HCT116 (cell line): ENCODE results near the gene SNX13. TPM values are rescaled to one million over a fixed set of nuclear protein-coding genes. Genes with fewer than 3 reads are reported as not detected.

Experiments
- ATAC-seq: fragments of 200-7000 bp; cut with Tn5 transposase; 2 replicates; pipeline ENCODE4 v1.9.1; 2020; ENCODE audit warnings: mild to moderate bottlenecking, moderate library complexity
- BruUV-seq: library from RNA; stranded (reverse); fragments of 400-500 nt; replicated peaks from 2 replicates; lab custom pipeline; 2021; lab: Mats Ljungman, UMichigan
- CTCF ChIA-PET: fragments of 300-600 bp; sonication (Branson Sonifier 250); formaldehyde crosslinking; loops from one replicate; lab custom pipeline; 2021; ENCODE audit warnings: antibody characterized with exemption; lab: Charles Lee
- POLR2A ChIA-PET: fragments of 300-600, 350-600 bp; sonication (Branson Sonifier 250); formaldehyde crosslinking; loops from one replicate; lab custom pipeline; 2021; ENCODE audit warnings: antibody characterized with exemption; lab: Charles Lee
- RAD21 ChIA-PET, 2 experiments: fragments of 300-600 bp; sonication (Branson Sonifier 250); formaldehyde crosslinking; loops; one replicate each; lab custom pipeline; 2023; ENCODE audit warnings: low total read pairs in 2 of 2; ENCODE audit not compliant: uncharacterized antibody in 2 of 2, unreplicated experiment in 2 of 2, low non-redundant PET in 1 of 2; lab: Charles Lee
- DNase-seq: peaks from one replicate; pipeline ENCODE4 v3.0.0-alpha.2; 2010; ENCODE audit warnings: low read depth, low spot score
- H2AFZ ChIP-seq: fragments of 200-600 bp; shearing (Covaris generic), sonication (generic); 2 replicates; pipeline ENCODE4 v1.6.1; 2017; ENCODE audit warnings: low read depth, mixed run types, mixed read lengths, antibody characterized with exemption, low read length; ENCODE audit not compliant: poor library complexity, severe bottlenecking
- H3K27ac ChIP-seq: 2 replicates; pipeline ENCODE4 v1.5.1; 2012; ENCODE audit warnings: low read depth, low read length
- H3K27me3 ChIP-seq: fragments of 200-600 bp; sonication (generic); 2 replicates; pipeline ENCODE4 v1.6.1; 2016; ENCODE audit warnings: mixed run types, low read length, mixed read lengths; ENCODE audit not compliant: insufficient read depth
- H3K36me3 ChIP-seq, 2 experiments: fragments of 200-500 bp in 1 of 2; fragments of 200-600 bp in 1 of 2; sonication (Bioruptor generic) in 1 of 2; sonication (generic) in 1 of 2; 2 replicates each; pipeline versions ENCODE4 v1.5.1 to v1.6.1; 2014 to 2016; ENCODE audit warnings: low read length in 2 of 2, inconsistent platforms in 1 of 2, mixed read lengths in 1 of 2, mixed run types in 1 of 2; ENCODE audit not compliant: insufficient read depth in 2 of 2, control insufficient read depth in 1 of 2
- H3K4me1 ChIP-seq, 2 experiments: fragments of 200-600 bp in 1 of 2; sonication (generic) in 1 of 2; 2 replicates each; pipeline versions ENCODE4 v1.5.1 to v1.6.1; 2012 to 2017; ENCODE audit warnings: low read length in 2 of 2, inconsistent platforms in 1 of 2, mild to moderate bottlenecking in 1 of 2, mixed read lengths in 1 of 2, mixed run types in 1 of 2, moderate library complexity in 1 of 2; ENCODE audit not compliant: insufficient read depth in 2 of 2, control insufficient read depth in 1 of 2
- H3K4me2 ChIP-seq: fragments of 200-600 bp; sonication (generic); 2 replicates; pipeline ENCODE4 v1.6.1; 2017; ENCODE audit warnings: mixed run types, low read length, mixed read lengths
- H3K4me3 ChIP-seq, 2 experiments: fragments of 200-600 bp in 1 of 2; sonication (generic) in 1 of 2; replicated peaks in 1 of 2; 2 replicates each; pipeline ENCODE4 v1.5.1; 2011 to 2016; ENCODE audit warnings: low read length in 2 of 2, control low read depth in 1 of 2, low read depth in 1 of 2, mild to moderate bottlenecking in 1 of 2, mixed read lengths in 1 of 2, mixed run types in 1 of 2
- H3K79me2 ChIP-seq: fragments of 200-600 bp; sonication (generic); 2 replicates; pipeline ENCODE4 v1.6.1; 2017; ENCODE audit warnings: mild to moderate bottlenecking, mixed run types, low read length, moderate library complexity, mixed read lengths; ENCODE audit not compliant: insufficient read depth
- H3K9ac ChIP-seq: fragments of 200-600 bp; sonication (generic); 2 replicates; pipeline ENCODE4 v1.6.1; 2016; ENCODE audit warnings: low read length, mixed read lengths
- H3K9me2 ChIP-seq: fragments of 200-600 bp; sonication (generic), shearing (Covaris generic); 2 replicates; pipeline ENCODE4 v1.6.1; 2017; ENCODE audit warnings: mixed run types, mild to moderate bottlenecking, moderate library complexity; ENCODE audit not compliant: insufficient read depth
- H3K9me3 ChIP-seq, 2 experiments: fragments of 200-500 bp in 1 of 2; fragments of 200-600 bp in 1 of 2; sonication (Bioruptor generic) in 1 of 2; sonication (generic) in 1 of 2; 2 replicates each; pipeline ENCODE4 v1.6.1; 2014 to 2017; ENCODE audit warnings: low read length in 2 of 2, mixed read lengths in 2 of 2, inconsistent platforms in 1 of 2, low read depth in 1 of 2, mild to moderate bottlenecking in 1 of 2, mixed run types in 1 of 2, moderate library complexity in 1 of 2; ENCODE audit not compliant: control insufficient read depth in 1 of 2, insufficient read depth in 1 of 2
- H4K20me1 ChIP-seq: fragments of 200-600 bp; sonication (generic), shearing (Covaris generic); 2 replicates; pipeline ENCODE4 v1.6.1; 2017; ENCODE audit warnings: mixed run types, mild to moderate bottlenecking, moderate library complexity; ENCODE audit not compliant: insufficient read depth
- ATF3 ChIP-seq: IDR thresholded peaks from 2 replicates; pipeline ENCODE4 v1.6.1; 2012
- CBX3 ChIP-seq: IDR thresholded peaks from 2 replicates; pipeline ENCODE4 v1.6.1; 2012; ENCODE audit warnings: low read depth
- CEBPB ChIP-seq: IDR thresholded peaks from 2 replicates; pipeline ENCODE4 v1.6.1; 2012; ENCODE audit warnings: low read depth
- EGR1 ChIP-seq: IDR thresholded peaks from 2 replicates; pipeline ENCODE4 v1.6.1; 2012; ENCODE audit warnings: low read depth
- ELF1 ChIP-seq: IDR thresholded peaks from 2 replicates; pipeline ENCODE4 v1.6.1; 2012; ENCODE audit warnings: low read depth, borderline replicate concordance
- EZH2 ChIP-seq: fragments of 200-600 bp; sonication (generic); IDR thresholded peaks from 2 replicates; pipeline ENCODE4 v1.6.1; 2017; ENCODE audit warnings: antibody characterized with exemption, mixed run types
- EZH2phosphoT487 ChIP-seq: fragments of 200-600 bp; IDR thresholded peaks from 2 replicates; pipeline ENCODE4 v1.6.1; 2018; ENCODE audit warnings: antibody characterized with exemption, borderline replicate concordance
- FOSL1 ChIP-seq: IDR thresholded peaks from 2 replicates; pipeline ENCODE4 v1.6.1; 2012; ENCODE audit warnings: low read depth
- JUND ChIP-seq: IDR thresholded peaks from 2 replicates; pipeline ENCODE4 v1.6.1; 2012
- MAX ChIP-seq: IDR thresholded peaks from 2 replicates; pipeline ENCODE4 v1.6.1; 2012
- POLR2A ChIP-seq: IDR thresholded peaks from 2 replicates; pipeline ENCODE4 v1.7.0; 2011; ENCODE audit warnings: borderline replicate concordance; ENCODE audit not compliant: insufficient read depth, insufficient read length; ENCODE audit errors: extremely low read depth
- POLR2AphosphoS5 ChIP-seq: IDR thresholded peaks from 2 replicates; pipeline ENCODE4 v1.6.1; 2011; ENCODE audit warnings: mild to moderate bottlenecking, low read depth, low read length, moderate library complexity
- RAD21 ChIP-seq: IDR thresholded peaks from 2 replicates; pipeline ENCODE4 v1.6.1; 2012; ENCODE audit warnings: low read depth, mild to moderate bottlenecking
- SIN3A ChIP-seq: IDR thresholded peaks from 2 replicates; pipeline ENCODE4 v1.6.1; 2012; ENCODE audit warnings: low read depth
- SP1 ChIP-seq: IDR thresholded peaks from 2 replicates; pipeline ENCODE4 v1.6.1; 2012; ENCODE audit warnings: low read depth
- SRF ChIP-seq: IDR thresholded peaks from 2 replicates; pipeline ENCODE4 v1.6.1; 2012; ENCODE audit warnings: low read depth
- TCF7L2 ChIP-seq: IDR thresholded peaks from 2 replicates; pipeline ENCODE4 v1.7.0; 2011; ENCODE audit warnings: borderline replicate concordance, inconsistent platforms; ENCODE audit not compliant: insufficient read depth, insufficient read length; ENCODE audit errors: extremely low read depth
- YY1 ChIP-seq: IDR thresholded peaks from 2 replicates; pipeline ENCODE4 v1.6.1; 2011; ENCODE audit warnings: low read length, low read depth, moderate library complexity, mild to moderate bottlenecking; ENCODE audit not compliant: insufficient replicate concordance; ENCODE audit errors: extremely low read depth
- intact Hi-C: fragments of 100-400 bp; cut with micrococcal nuclease; formaldehyde crosslinking; loops from 2 replicates; pipeline ENCODE4 v1.10.0; 2022
- total RNA-seq: library from RNA; stranded (reverse); gene quantifications from one replicate; pipeline ENCODE4 v1.2.1, GENCODE V29; 2021; ENCODE audit not compliant: unreplicated experiment
- TF ChIP-seq, protein P1 (sequence below): IDR thresholded peaks from 2 replicates; pipeline ENCODE4 v1.6.1; 2011; ENCODE audit warnings: mild to moderate bottlenecking, low read length, moderate library complexity; ENCODE audit not compliant: insufficient replicate concordance; ENCODE audit errors: extremely low read depth

Gene SNX13
- total RNA-seq, 1 experiment from 2014 or later: 33.4 TPM

DNA sequence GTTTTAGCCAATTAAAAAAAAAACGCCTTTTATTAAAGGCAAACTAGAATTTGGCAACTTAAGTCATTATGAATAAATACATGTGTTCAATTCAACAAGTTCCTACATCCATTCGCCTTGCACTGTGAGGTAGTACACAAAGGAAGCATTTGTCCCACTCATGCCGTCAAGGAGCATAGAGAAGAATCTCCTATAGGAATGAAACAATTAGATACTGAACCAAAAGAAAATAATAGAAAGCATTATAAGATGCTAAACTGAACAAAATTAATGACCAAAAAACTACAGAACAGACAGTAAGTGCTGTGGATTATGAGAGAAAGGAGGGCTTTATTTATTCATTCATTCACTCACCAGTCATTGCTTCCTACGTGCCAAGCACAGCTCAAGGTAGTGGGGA lies 42.2 kb downstream of the SNX13 start:
- CTCF ChIA-PET: interaction anchor here (1.4 kb wide), 1 partner anchor 128 kb away, joined by 4 read pairs; no protein-coding TSS in a partner anchor
- POLR2A ChIA-PET: no interaction called here
- no peaks in the 10 kb centered on the region for H3K9me2 ChIP-seq
- no TSS peak for BruUV-seq
- intact Hi-C loops: no loop called here
- no peaks in the 10 kb centered on the region for H3K4me1 ChIP-seq
- H3K4me2 ChIP-seq: no peak overlapping the region
- RAD21 ChIA-PET: no interaction called here
- H3K9me3 ChIP-seq: no peaks in the 10 kb centered on the region
- H2AFZ ChIP-seq: no peak overlapping the region
- no peak for ATAC-seq
- no peaks in the 10 kb centered on the region for H3K27me3 ChIP-seq
- peaks cover 6% of the 10 kb centered on the region; the same call in 1 of the 2 replicates for H3K79me2 ChIP-seq
- no peaks in the 10 kb centered on the region for H3K36me3 ChIP-seq
- no peak for TF ChIP-seq EZH2
- no peak for TF ChIP-seq JUND
- TF ChIP-seq RAD21: no peak
- TF ChIP-seq POLR2AphosphoS5: no peak
- TF ChIP-seq EZH2phosphoT487: no peak
- TF ChIP-seq, all 23 proteins: peak for 0
- Histone ChIP-seq H4K20me1 (no peaks in the 10 kb centered on the region), H3K9ac (no peak overlapping the region), H3K27ac (no peak overlapping the region), H3K4me3 (no peak overlapping the region)
- DNase-seq: no peak

DNA sequence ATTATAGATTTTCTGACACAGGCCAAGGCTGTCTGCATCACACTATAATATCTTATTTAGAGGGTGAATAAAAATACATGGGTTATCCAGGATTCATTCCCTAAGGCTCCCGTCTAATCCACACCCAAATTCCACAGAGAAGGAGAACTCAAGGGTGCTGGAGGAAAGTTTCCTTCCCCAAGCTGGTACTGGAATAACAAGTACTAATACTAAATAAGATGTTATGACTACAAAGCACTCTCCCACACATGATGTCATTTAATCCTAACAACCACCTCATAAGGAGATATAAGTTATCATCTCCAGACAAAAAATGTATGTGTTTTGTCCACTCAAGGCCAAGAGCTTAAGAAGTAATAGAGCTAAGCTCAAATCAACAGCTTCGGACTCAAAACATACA lies 53.0 kb downstream of the SNX13 start:
- Histone ChIP-seq H3K9me2 (no peaks in the 10 kb centered on the region), H3K27ac (no peak overlapping the region), H3K9ac (no peak overlapping the region), H3K9me3 (no peaks in the 10 kb centered on the region), H4K20me1 (no peaks in the 10 kb centered on the region), H3K79me2 (no peaks in the 10 kb centered on the region; the same call in 1 of the 2 replicates), H3K27me3 (no peaks in the 10 kb centered on the region), H2AFZ (no peak overlapping the region), H3K36me3 (0 out of 4 replicates have a peak, but pooled peaks cover 2 to 7% of the 10 kb centered on the region in 2 experiments), H3K4me3 (no peak overlapping the region), H3K4me2 (no peak overlapping the region), H3K4me1 (no peaks in the 10 kb centered on the region)
- intact Hi-C loops: no loop called here
- ChIA-PET POLR2A (no interaction called here), RAD21 (no interaction called here), CTCF (no interaction called here)
- ATAC-seq (no peak), DNase-seq (no peak)
- BruUV-seq: no TSS peak
- TF ChIP-seq YY1 (no peak), RAD21 (no peak), SRF (no peak), TCF7L2 (no peak), ELF1 (no peak), MAX (no peak), SP1 (no peak), FOSL1 (no peak), EGR1 (no peak), EZH2 (no peak), POLR2A (no peak), CEBPB (no peak), SIN3A (no peak), CBX3 (no peak), JUND (no peak), ATF3 (no peak)
- TF ChIP-seq, protein P1, sequence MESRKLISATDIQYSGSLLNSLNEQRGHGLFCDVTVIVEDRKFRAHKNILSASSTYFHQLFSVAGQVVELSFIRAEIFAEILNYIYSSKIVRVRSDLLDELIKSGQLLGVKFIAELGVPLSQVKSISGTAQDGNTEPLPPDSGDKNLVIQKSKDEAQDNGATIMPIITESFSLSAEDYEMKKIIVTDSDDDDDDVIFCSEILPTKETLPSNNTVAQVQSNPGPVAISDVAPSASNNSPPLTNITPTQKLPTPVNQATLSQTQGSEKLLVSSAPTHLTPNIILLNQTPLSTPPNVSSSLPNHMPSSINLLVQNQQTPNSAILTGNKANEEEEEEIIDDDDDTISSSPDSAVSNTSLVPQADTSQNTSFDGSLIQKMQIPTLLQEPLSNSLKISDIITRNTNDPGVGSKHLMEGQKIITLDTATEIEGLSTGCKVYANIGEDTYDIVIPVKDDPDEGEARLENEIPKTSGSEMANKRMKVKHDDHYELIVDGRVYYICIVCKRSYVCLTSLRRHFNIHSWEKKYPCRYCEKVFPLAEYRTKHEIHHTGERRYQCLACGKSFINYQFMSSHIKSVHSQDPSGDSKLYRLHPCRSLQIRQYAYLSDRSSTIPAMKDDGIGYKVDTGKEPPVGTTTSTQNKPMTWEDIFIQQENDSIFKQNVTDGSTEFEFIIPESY: no peak
